ENCODE data around the gene PGA5. TPM values are rescaled to one million over a fixed set of nuclear protein-coding genes. Genes with fewer than 3 reads are reported as not detected.
"Not testable (repeated sequence)": the region's sequence is repeated elsewhere in the genome, so short reads cannot be mapped to it uniquely, and the experiment has no call there.

PGA5 gene
- total and polyA plus RNA-seq, 4 experiments from 2014 or later, result not detected

GRCh38 chr11:61212202-61212601 is 28.8 kb upstream of the PGA5 start:
- H3K27ac Mint-ChIP-seq; DNase-seq; H3K9me3 ChIP-seq (ENCODE audit: control insufficient read depth in 1 of 2, low read length in 2 of 2); H3K4me1 ChIP-seq (ENCODE audit: insufficient read depth, low read length); intact Hi-C loops (cut with micrococcal nuclease); CTCF ChIA-PET (ENCODE audit: partially characterized antibody); H3K4me3 ChIP-seq (ENCODE audit: low read length in 2 of 2); H3K27me3 ChIP-seq (ENCODE audit: insufficient read depth, low read length); H3K27ac ChIP-seq (ENCODE audit: low read depth, low read length); H3K4me3 Mint-ChIP-seq; H3K27me3 Mint-ChIP-seq; H3K4me1 Mint-ChIP-seq; H3K36me3 ChIP-seq (ENCODE audit: insufficient read depth, low read length); POLR2A ChIA-PET (ENCODE audit: partially characterized antibody); H3K36me3 Mint-ChIP-seq; H3K9me3 Mint-ChIP-seq: not testable (repeated sequence)

DNA sequence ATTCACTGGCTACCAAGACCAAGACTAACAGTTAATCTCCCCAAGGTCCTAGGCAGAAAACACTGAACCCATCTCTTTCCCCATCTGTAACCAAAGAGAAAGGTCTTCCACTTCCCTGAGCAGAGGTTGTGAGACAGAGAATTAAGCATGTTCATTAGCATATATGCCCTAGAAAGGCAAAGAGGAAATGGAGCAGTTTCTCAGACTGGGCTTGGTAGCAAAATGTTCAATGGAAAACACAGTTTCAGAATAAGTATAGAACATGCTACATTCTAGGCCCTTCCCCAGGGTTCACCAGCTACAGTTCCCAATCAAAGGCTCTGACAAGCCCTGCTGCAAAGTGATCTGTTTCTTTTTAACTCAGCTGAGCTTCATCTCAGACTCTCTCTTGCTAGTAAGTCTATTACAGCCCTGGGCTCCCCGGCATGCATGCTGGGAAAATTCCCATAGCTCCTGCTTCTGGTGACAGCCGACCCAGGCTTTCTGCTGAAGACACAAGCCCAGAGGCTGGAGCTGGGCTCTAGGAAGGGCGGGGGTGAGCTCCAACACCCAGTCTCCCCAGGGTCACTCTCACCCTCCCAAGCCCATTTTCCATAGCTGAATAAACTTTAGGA is 27.2 kb upstream of the PGA5 start:
- intact Hi-C loops (cut with micrococcal nuclease); H3K9me3 Mint-ChIP-seq; H3K4me1 Mint-ChIP-seq; H3K4me3 Mint-ChIP-seq; H3K27me3 Mint-ChIP-seq; H3K4me3 ChIP-seq (ENCODE audit: low read length in 2 of 2); H3K36me3 Mint-ChIP-seq; CTCF ChIA-PET (ENCODE audit: partially characterized antibody); DNase-seq; H3K4me1 ChIP-seq (ENCODE audit: insufficient read depth, low read length); H3K27me3 ChIP-seq (ENCODE audit: insufficient read depth, low read length); H3K27ac ChIP-seq (ENCODE audit: low read depth, low read length); POLR2A ChIA-PET (ENCODE audit: partially characterized antibody); H3K27ac Mint-ChIP-seq; H3K36me3 ChIP-seq (ENCODE audit: insufficient read depth, low read length); H3K9me3 ChIP-seq (ENCODE audit: control insufficient read depth in 1 of 2, low read length in 2 of 2): not testable (repeated sequence)

GRCh38 chr11:61218306-61218705 is 22.7 kb upstream of the PGA5 start:
- POLR2A ChIA-PET (ENCODE audit: partially characterized antibody); CTCF ChIA-PET (ENCODE audit: partially characterized antibody): not testable (repeated sequence)

DNA sequence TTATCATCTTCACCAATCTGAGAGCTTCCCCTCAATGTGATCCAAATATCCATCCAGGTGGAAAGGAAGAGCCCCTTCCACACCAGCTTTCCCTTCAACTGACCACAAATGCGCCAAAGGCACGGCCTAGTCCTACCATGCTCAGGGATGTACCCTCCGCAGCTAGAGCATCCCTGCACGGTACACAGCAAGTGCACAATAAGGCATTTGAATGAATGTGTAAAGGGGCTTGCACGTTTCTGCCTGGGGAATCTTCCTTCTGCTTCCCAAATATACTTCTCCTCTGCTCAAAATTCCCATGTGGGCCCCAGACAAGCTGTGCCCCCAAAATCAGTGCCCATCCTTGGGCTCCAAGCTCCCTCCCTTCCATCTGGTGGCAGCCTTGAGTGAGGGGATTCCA is 22.0 kb upstream of the PGA5 start:
- H3K9me3 ChIP-seq (ENCODE audit: control insufficient read depth in 1 of 2, low read length in 2 of 2); H3K27me3 Mint-ChIP-seq; H3K4me1 Mint-ChIP-seq; POLR2A ChIA-PET (ENCODE audit: partially characterized antibody); CTCF ChIA-PET (ENCODE audit: partially characterized antibody); H3K27ac Mint-ChIP-seq; H3K9me3 Mint-ChIP-seq; H3K27ac ChIP-seq (ENCODE audit: low read depth, low read length); H3K4me3 Mint-ChIP-seq; intact Hi-C loops (cut with micrococcal nuclease); H3K4me1 ChIP-seq (ENCODE audit: insufficient read depth, low read length); H3K36me3 ChIP-seq (ENCODE audit: insufficient read depth, low read length); H3K4me3 ChIP-seq (ENCODE audit: low read length in 2 of 2); H3K36me3 Mint-ChIP-seq; DNase-seq; H3K27me3 ChIP-seq (ENCODE audit: insufficient read depth, low read length): not testable (repeated sequence)

More at GRCh38 chr11:61218306-61218705, 22.7 kb upstream of the PGA5 start:
- DNase-seq; H3K4me1 ChIP-seq (ENCODE audit: insufficient read depth, low read length); H3K27me3 Mint-ChIP-seq; intact Hi-C loops (cut with micrococcal nuclease); H3K27ac ChIP-seq (ENCODE audit: low read depth, low read length); H3K36me3 Mint-ChIP-seq; H3K4me1 Mint-ChIP-seq; H3K27ac Mint-ChIP-seq; H3K4me3 ChIP-seq (ENCODE audit: low read length in 2 of 2); H3K9me3 ChIP-seq (ENCODE audit: control insufficient read depth in 1 of 2, low read length in 2 of 2); H3K4me3 Mint-ChIP-seq; H3K36me3 ChIP-seq (ENCODE audit: insufficient read depth, low read length); H3K9me3 Mint-ChIP-seq; H3K27me3 ChIP-seq (ENCODE audit: insufficient read depth, low read length): not testable (repeated sequence)

DNA sequence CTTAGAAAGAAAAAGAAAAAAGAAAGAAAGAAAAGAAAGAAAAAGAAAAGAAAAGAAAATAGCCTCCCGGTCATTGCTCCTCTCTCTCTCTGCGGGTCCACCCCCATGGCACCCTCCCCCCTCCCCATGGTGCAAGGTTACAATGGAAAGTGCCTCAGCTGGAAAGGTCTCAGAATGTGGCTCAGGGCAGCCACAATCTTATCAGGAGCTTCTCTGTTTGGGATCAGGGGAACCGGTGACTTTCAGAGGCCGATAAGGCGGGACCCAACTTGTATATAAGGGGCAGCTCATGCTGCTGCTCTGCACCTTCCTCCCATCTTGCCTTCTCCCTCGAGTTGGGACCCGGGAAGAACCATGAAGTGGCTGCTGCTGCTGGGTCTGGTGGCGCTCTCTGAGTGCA is 18.9 kb upstream of the PGA5 start, which contains the start of gene PGA4:
Gene PGA4 (plus strand): TSS at position 301 of the 400 bp plus-strand sequence. CDS start 54 bp downstream, at position 355.
- POLR2A ChIA-PET (ENCODE audit: partially characterized antibody), result not testable (repeated sequence)

GRCh38 chr11:61222692-61223091 is 18.3 kb upstream of the PGA5 start:
- H3K9me3 ChIP-seq (ENCODE audit: control insufficient read depth in 1 of 2, low read length in 2 of 2); DNase-seq; H3K27ac Mint-ChIP-seq; H3K4me3 Mint-ChIP-seq; H3K4me1 ChIP-seq (ENCODE audit: insufficient read depth, low read length); intact Hi-C loops (cut with micrococcal nuclease); H3K36me3 Mint-ChIP-seq; H3K9me3 Mint-ChIP-seq; H3K4me1 Mint-ChIP-seq; H3K27me3 Mint-ChIP-seq; H3K4me3 ChIP-seq (ENCODE audit: low read length in 2 of 2); CTCF ChIA-PET (ENCODE audit: partially characterized antibody); H3K27ac ChIP-seq (ENCODE audit: low read depth, low read length); H3K36me3 ChIP-seq (ENCODE audit: insufficient read depth, low read length); H3K27me3 ChIP-seq (ENCODE audit: insufficient read depth, low read length); POLR2A ChIA-PET (ENCODE audit: partially characterized antibody): not testable (repeated sequence)

More for the DNA sequence above, 18.9 kb upstream of the PGA5 start, which contains the start of gene PGA4:
- H3K4me3 ChIP-seq (ENCODE audit: low read length in 2 of 2); H3K9me3 ChIP-seq (ENCODE audit: control insufficient read depth in 1 of 2, low read length in 2 of 2); H3K27ac ChIP-seq (ENCODE audit: low read depth, low read length); H3K27me3 ChIP-seq (ENCODE audit: insufficient read depth, low read length); H3K9me3 Mint-ChIP-seq; H3K36me3 Mint-ChIP-seq; H3K27ac Mint-ChIP-seq; H3K27me3 Mint-ChIP-seq; H3K36me3 ChIP-seq (ENCODE audit: insufficient read depth, low read length); H3K4me1 ChIP-seq (ENCODE audit: insufficient read depth, low read length); intact Hi-C loops (cut with micrococcal nuclease); CTCF ChIA-PET (ENCODE audit: partially characterized antibody); H3K4me1 Mint-ChIP-seq; DNase-seq; H3K4me3 Mint-ChIP-seq: not testable (repeated sequence)

GRCh38 chr11:61226457-61227137 is 14.4 kb upstream of the PGA5 start:
- CTCF ChIA-PET (ENCODE audit: partially characterized antibody); H3K4me1 ChIP-seq (ENCODE audit: insufficient read depth, low read length); H3K36me3 Mint-ChIP-seq; H3K4me3 ChIP-seq (ENCODE audit: low read length in 2 of 2); intact Hi-C loops (cut with micrococcal nuclease); H3K27me3 ChIP-seq (ENCODE audit: insufficient read depth, low read length); H3K9me3 Mint-ChIP-seq; H3K4me1 Mint-ChIP-seq; H3K27me3 Mint-ChIP-seq; H3K27ac ChIP-seq (ENCODE audit: low read depth, low read length); H3K36me3 ChIP-seq (ENCODE audit: insufficient read depth, low read length); H3K4me3 Mint-ChIP-seq; DNase-seq; H3K9me3 ChIP-seq (ENCODE audit: control insufficient read depth in 1 of 2, low read length in 2 of 2); H3K27ac Mint-ChIP-seq; POLR2A ChIA-PET (ENCODE audit: partially characterized antibody): not testable (repeated sequence)

- DNase-seq; H3K9me3 ChIP-seq (ENCODE audit: control insufficient read depth in 1 of 2, low read length in 2 of 2); H3K27me3 Mint-ChIP-seq; H3K4me1 ChIP-seq (ENCODE audit: insufficient read depth, low read length); H3K36me3 Mint-ChIP-seq; CTCF ChIA-PET (ENCODE audit: partially characterized antibody); H3K4me3 ChIP-seq (ENCODE audit: low read length in 2 of 2); H3K27me3 ChIP-seq (ENCODE audit: insufficient read depth, low read length); H3K4me3 Mint-ChIP-seq; intact Hi-C loops (cut with micrococcal nuclease); H3K9me3 Mint-ChIP-seq; H3K27ac ChIP-seq (ENCODE audit: low read depth, low read length); H3K27ac Mint-ChIP-seq; POLR2A ChIA-PET (ENCODE audit: partially characterized antibody); H3K4me1 Mint-ChIP-seq; H3K36me3 ChIP-seq (ENCODE audit: insufficient read depth, low read length): not testable (repeated sequence)
Observed at GRCh38 chr11:61229458-61229857, 11.5 kb upstream of the PGA5 start.
